ENCODE measurements around the gene MSTN.
A peak's percentile ranks its signal among the peaks of the same experiment; 100 is the strongest.
"Not testable (repeated sequence)": the region's sequence is repeated elsewhere in the genome, so short reads cannot be mapped to it uniquely, and the experiment has no call there.

Gene MSTN

DNA sequence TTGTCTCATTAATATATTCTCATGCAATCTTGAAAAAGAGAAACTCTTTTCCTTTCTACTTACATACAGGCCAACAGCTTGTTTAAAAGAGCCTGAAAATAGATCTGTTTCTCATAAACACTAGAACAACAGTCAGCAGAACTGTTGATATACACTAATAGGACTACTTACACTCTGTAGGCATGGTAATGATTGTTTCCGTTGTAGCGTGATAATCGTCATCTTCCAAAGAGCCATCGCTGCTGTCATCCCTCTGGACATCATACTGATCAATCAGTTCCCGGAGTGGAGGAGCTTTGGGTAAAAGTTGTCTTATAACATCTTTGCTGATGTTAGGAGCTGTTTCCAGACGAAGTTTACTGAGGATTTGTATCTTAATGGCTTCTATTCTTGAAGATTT lies 476 bp downstream of the MSTN start:
- no peak for DNase-seq

DNA sequence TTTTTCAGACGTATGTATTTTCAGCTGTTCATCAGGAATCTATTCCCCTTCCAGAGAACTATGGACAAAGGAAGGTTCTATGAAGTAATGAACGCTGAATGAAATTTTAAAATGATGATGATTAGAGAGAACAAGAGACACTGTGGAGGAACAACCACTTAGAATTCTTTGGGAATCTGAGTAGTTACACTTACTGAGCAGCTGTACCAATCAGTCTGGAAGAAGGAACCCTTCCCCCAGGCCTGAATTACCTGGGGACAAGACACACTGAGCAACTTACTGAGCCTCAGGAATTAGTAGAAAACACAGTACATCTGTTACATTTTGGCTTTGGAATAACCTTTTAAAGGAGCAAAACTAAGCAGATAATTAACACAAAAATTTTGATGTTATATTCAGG lies 1.9 kb downstream of the MSTN start:
- DNase-seq = no peak

DNA sequence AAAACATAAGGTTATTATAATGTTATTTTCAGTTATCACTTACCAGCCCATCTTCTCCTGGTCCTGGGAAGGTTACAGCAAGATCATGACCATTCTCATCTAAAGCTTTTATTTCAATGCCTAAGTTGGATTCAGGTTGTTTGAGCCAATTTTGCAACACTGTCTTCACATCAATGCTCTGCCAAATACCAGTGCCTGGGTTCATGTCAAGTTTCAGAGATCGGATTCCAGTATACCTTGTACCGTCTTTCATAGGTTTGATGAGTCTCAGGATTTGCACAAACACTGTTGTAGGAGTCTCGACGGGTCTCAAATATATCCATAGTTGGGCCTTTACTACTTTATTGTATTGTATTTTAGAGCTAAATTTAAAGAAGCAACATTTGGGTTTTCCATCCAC lies 2.5 kb downstream of the MSTN start:
- no peak for DNase-seq

DNA sequence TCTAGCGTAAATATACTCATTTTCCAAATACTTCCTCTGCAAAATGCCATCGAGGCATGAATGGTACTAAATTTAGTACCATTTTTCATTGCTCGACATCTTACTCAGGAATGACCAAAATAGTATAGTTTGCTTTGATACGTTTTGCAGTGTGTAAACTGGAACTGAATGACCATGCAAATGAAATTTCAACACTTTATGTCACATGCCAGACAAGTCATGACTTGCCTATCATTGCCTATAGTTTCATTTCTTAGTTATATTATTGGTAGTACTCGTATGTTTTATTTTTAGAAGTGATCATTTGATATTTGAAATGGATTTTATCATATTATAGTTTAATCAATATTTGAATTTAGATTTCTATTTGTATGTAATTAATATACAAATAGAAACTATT lies 9.1 kb downstream of the MSTN start:
- DNase-seq = no peak

DNA sequence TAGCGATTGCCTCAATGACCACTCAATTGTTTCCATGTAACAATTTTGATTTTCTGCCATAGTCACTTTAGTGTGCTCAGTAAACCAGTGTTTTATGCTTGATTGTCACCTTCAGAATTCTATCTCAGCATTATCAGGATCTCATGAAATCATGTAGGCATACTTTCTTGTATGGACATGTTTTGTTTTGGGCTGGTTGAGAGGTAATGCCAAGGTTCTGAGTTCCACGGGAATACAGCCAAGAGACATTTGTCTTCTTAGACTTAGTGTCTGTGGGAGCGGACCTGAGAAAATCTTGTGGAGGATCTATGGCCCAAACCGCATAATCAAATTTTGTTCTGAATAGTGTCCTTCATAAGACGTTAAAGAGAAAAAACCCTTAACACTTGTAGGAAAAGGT lies 10.2 kb downstream of the MSTN start:
- DNase-seq = no peak

DNA sequence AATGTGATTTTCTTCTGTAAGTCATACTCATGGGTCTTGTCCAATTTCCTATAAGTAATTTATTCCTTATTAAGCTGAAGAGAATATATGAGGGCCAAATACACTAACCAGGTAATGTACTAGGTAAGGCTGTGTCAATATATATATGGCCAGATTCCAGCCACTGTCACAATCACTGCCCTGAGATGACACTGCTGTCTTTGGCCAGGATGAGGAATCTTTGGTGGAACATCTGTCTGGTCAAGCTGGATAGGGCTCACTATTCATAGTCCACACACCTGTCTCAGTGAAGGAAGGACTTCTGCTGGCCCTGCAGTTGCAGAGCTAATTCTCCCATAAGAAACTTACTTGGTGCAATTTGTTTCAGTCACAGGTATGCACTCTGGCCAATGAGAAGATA lies 11.3 kb downstream of the MSTN start:
- DNase-seq = no peak

DNA sequence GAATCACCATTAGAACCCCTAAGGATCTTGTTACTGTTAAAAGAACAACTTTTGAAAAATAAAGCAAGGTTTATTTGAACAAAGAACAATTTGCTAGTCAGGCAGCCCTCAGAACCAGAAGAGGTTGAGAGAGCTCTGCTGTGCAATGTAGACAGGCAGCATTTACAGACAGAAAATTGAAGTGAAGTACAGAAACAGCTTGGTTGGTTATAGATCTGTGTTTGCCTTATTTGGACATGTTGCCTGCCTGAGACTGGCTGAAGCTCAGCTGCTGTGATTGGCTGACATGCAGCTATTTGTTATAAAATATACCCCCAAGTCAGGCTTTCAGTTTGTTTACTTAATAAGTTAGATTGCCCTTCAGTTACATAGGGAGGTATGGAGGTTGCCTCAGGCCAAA lies 12.5 kb downstream of the MSTN start:
- no peak for DNase-seq

DNA sequence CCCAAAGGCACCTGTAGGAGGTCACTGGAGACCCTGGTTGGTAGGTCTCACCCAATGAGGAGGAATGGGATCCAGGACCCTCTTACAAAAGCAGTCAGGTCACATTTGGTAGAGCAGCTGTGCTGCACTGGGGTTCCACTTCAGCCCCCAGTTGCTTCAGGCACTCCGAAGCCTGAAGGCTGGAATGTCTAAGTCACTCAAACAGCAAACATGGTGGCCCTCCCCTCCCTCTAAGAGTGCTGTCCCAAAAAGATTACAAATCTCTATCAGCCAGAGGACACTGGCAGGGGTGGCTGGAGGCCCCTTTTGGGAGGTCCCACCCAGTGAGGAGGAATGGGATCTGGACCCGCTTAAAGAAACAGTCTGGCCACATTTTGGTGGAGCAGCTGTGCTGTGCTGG lies 17.7 kb downstream of the MSTN start:
- DNase-seq = no peak

DNA sequence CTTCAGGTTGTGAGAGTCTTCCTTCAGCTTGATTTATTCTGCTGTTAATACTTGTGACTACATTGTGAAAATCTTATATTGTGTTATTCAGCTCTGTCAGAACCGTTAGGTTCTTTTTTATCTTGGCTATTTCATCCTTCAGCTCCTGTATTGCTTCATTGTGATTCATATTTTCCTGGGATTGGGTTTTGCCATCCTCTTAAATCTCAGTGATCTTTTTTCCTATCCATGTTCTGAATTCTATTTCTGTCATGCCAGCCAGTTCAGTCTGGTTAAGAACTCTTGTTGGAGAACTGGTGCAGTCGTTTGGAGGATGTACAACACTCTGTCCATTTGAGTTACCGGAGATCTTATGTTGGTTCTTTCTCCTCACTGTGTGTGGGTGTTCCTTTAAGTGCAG lies 19.1 kb downstream of the MSTN start:
- DNase-seq = no peak

DNA sequence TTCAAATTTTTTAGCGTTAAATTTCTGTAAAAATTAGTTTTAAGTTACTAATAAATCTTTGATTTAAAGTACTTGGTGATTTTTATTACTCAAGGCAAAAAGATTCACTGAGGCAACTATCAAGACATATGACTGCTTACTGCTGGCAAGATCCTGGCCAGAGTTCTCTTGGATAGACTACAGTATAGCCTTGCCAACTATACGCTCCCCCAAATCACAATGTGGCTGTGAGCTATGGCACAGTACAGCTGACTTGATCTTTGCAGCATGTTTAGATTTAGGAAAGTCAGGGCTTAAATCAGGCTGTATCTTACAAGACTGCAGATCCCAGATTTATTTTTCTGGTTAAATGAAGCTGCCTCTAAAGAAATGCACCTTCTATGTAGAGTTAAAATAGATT lies 26.5 kb downstream of the MSTN start:
- no peak for DNase-seq

DNA sequence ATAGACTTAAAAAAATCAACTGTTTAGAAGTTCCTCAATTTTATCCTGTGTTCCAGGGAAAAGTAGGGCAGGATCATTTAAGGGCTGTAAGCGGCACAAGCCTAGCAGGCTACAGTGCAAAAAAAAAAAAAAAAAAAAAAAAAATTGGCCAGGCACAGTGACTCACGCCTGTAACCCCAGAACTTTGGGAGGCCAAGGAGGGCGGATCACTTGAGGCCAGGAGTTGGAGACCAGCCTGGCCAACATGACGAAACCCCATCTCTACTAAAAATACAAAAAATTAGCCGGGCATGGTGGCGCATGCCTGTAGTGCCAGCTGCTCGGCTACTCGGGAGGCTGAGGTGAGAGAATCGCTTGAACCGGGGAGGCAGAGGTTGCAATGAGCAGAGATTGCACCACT lies 28.1 kb downstream of the MSTN start:
- not testable (repeated sequence) for DNase-seq

DNA sequence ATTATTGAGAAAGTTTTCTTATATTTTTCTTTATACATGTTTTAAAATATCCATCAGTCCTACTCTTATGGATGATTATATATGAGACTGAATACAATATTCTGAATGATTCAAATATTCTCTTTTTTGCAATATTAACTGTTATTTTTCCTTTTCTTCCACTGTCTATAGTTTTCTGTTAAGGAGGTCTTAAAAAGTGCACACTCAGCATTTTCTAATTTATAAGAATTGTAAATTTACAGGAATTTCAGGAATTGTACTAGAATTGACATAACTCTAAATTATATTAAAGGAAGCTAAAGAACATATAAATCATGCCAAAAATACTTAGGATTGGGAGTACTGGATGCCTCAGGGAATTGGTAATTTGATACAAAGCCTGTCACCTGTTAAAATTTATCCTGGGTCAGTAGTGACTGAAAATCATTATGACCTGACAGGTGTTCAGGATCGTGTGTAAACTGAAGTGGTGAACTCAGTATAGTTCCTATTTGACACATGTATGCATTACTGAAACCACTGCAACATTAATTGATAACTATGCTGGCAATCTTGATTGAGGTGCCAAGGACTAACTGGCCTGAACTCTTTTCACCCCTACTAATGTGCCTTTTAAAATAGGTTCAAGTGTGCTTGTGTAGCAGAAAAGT lies 30.4 kb downstream of the MSTN start:
- DNase-seq = no peak

DNA sequence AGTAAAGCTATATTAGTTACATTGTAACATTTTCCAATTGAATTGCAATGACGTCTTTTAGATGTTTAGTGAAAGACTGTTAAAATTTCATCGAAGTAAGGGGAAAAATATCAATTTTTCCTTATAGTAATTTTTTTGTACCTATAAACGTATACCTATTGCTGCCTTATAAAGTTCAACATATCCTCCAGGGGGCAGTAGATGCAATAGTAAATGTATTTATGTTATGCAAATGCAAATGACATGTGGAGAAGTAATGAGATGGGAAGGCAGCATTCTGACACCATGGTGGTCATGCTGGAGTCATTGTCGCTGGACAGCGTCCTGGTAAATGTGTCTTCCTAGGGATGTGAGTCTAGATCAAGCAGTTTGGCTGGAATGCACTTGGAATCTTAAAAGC lies 38.7 kb downstream of the MSTN start:
- DNase-seq = peak; percentile 86

DNA sequence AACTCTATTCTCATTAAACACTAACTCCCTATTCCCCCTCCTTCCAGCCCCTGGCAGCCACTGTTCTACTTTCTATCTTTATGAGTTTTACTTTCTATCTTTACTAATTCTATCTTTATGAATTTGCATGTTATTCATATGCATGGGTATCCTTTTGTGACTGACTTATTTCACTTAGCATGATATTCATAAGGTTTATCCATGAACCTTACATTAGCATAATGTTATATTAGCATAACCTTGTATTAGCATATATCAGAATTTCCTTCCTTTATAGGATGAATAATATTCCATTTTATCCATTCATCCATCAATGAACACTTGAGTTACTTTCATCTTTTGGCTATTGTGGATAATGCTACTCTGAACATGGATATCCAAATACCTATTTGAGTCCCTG lies 41.8 kb downstream of the MSTN start:
- DNase-seq = no peak

DNA sequence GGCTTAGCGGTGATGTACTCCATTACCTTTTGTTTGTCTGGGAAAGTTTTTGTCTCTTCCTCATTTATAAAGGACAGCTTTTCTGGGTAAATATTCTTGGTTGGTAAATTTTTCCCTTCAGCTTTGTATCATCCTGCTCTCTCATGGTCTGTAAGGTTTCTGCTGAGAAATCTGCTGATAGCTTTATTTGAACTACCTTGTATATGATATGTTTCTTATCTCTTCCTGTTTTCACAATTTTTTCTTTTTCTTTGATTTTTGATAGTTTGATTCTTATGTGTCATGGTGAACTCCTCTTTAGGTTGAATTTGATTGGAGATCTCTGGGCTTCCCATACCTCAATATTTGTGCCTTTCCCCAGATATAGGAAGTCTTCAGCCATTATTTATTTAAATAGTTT lies 44.7 kb downstream of the MSTN start:
- no peak for DNase-seq

DNA sequence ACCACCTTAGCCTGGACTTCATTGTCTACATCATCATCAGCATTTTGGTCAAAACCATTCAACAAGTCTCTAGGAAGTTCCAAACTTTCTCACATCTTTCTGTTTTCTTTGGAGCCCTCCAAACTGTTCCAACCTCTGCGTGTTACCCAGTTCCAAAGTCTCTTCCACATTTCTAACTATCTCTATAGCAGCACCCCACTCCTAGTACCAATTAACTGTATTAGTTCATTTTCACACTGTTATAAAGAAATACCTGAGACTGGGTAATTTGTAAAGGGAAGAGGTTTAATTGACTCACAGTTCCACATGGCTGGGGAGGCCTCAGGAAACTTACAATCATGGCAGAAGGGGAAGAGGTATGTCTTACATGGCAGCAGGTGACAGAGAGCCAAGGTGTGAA lies 46.6 kb downstream of the MSTN start:
- not testable (repeated sequence) for DNase-seq
